ENCODE results near the gene HES5. TPM values are rescaled to one million over a fixed set of nuclear protein-coding genes. Genes with fewer than 3 reads are reported as not detected.

Gene HES5
- total and polyA plus RNA-seq, 2 of the 13 experiments (the other 11 are each of a cell fraction or from before 2014, with no cell fraction given) = not detected

GRCh38 chr1:2545754-2546514 lies 15.9 kb upstream of the HES5 start (continued):
- TF ChIP-seq ZNF513 (CRISPR knock-in tag; conservative IDR thresholded peaks at IDR 0.05) = no peak
- TF ChIP-seq ZNF691 (CRISPR knock-in tag; IDR thresholded peaks at IDR 0.05; ENCODE audit: borderline replicate concordance, low read depth) = 0 out of 2 replicates have a peak, but pooled peaks have one; percentile 29
- no peak for TF ChIP-seq YY1 (IDR thresholded peaks at IDR 0.05; ENCODE audit: insufficient read depth, insufficient replicate concordance, low read depth, low read length)
- no peak for TF ChIP-seq AFF4 (CRISPR knock-in tag; IDR thresholded peaks at IDR 0.05)
- 0 out of 2 replicates have a peak, but pooled peaks have one; percentile 56 for TF ChIP-seq ZSCAN31 (CRISPR knock-in tag; IDR thresholded peaks at IDR 0.05; ENCODE audit: low read depth)
- TF ChIP-seq EED (CRISPR knock-in tag; IDR thresholded peaks at IDR 0.05) = peak; percentile 23; the same call in 1 of the 2 replicates
- TF ChIP-seq CEBPG (CRISPR knock-in tag; IDR thresholded peaks at IDR 0.05) = no peak
- TF ChIP-seq ZNF567 (CRISPR knock-in tag; IDR thresholded peaks at IDR 0.05; ENCODE audit: borderline replicate concordance) = no peak
- TF ChIP-seq ZNF343 (CRISPR knock-in tag; IDR thresholded peaks at IDR 0.05) = no peak
- TF ChIP-seq NCOR1 (IDR thresholded peaks at IDR 0.05; ENCODE audit: borderline replicate concordance, low read length) = no peak
- TF ChIP-seq ZNF704 (CRISPR knock-in tag; IDR thresholded peaks at IDR 0.05; ENCODE audit: borderline replicate concordance) = no peak
- no peak for TF ChIP-seq DBP (CRISPR knock-in tag; IDR thresholded peaks at IDR 0.05; ENCODE audit: not compliant biosample characterization)
- TF ChIP-seq RFX5 (IDR thresholded peaks at IDR 0.05; ENCODE audit: low read depth, low read length) = no peak
- TF ChIP-seq JUND (CRISPR knock-in tag; IDR thresholded peaks at IDR 0.05) = no peak
- TF ChIP-seq ZNF3 (CRISPR knock-in tag; IDR thresholded peaks at IDR 0.05) = no peak
- no peak for TF ChIP-seq LRRFIP1 (CRISPR knock-in tag; conservative IDR thresholded peaks at IDR 0.05)

Data from HepG2 (cell line).